Lower lobe of right lung (tissue), 2 donors: ENCODE measurements around the gene GABRA5. TPM values are rescaled to one million over a fixed set of nuclear protein-coding genes. Genes with fewer than 3 reads are reported as not detected.

Experiments used
- ATAC-seq, 2 donors: fragments of 200-7000 bp; cut with Tn5 transposase; one replicate each; pipeline ENCODE4 v1.9.1; 2020 to 2022; ENCODE audit warnings: mild to moderate bottlenecking in 2 of 2, moderate library complexity in 2 of 2
- DNase-seq: peaks from one replicate; pipeline ENCODE4 v3.0.0-alpha.2; 2020
- H3K27ac ChIP-seq: fragments of 200-600 bp; one replicate; pipeline ENCODE4 v1.8.0; 2022
- H3K27me3 ChIP-seq: fragments of 200-600 bp; one replicate; pipeline ENCODE4 v1.8.0; 2022; ENCODE audit warnings: low read depth
- H3K36me3 ChIP-seq: fragments of 200-600 bp; one replicate; pipeline ENCODE4 v1.8.0; 2022; ENCODE audit warnings: mild to moderate bottlenecking
- H3K4me1 ChIP-seq: fragments of 200-600 bp; one replicate; pipeline ENCODE4 v1.8.0; 2022
- H3K4me3 ChIP-seq: fragments of 200-600 bp; one replicate; pipeline ENCODE4 v1.8.0; 2022; ENCODE audit warnings: mild to moderate bottlenecking
- H3K9me3 ChIP-seq: fragments of 200-600 bp; one replicate; pipeline ENCODE4 v1.8.0; 2022
- CTCF ChIP-seq: fragments of 200-600 bp; IDR thresholded peaks from one replicate; pipeline ENCODE4 v1.8.0; 2022; ENCODE audit warnings: antibody characterized with exemption, mild to moderate bottlenecking
- intact Hi-C: fragments of 100-400 bp; cut with DNase I; formaldehyde crosslinking; loops from one replicate; pipeline ENCODE4 v1.11.0; 2022
- total RNA-seq: library from RNA; stranded (reverse); fragmentation: NEBNext Ultra II Directional; extraction: Animal tissue kit (Norgen Biotek cat#: 25700); gene quantifications from one replicate; pipeline ENCODE4 v1.2.1, GENCODE V29; 2021
- donor health status: DM: no; HTN: yes; CAD: no; lungs with severe emphysema.

The GABRA5 gene
- total RNA-seq, 1 donor from 2014 or later = not detected

- Histone ChIP-seq H3K27me3 (peaks cover 22% of the 10 kb centered on the region), H3K9me3 (no peaks in the 10 kb centered on the region), H3K27ac (no peak overlapping the region), H3K36me3 (no peaks in the 10 kb centered on the region), H3K4me1 (no peaks in the 10 kb centered on the region), H3K4me3 (no peak overlapping the region)
- TF ChIP-seq CTCF = no peak
- no peak for ATAC-seq
- intact Hi-C loops = no loop called here
- DNase-seq = no peak
Observed at GRCh38 chr15:26972636-26973035, 105.8 kb downstream of the GABRA5 start.

GRCh38 chr15:26974120-26974780 is 107.4 kb downstream of the GABRA5 start:
- no peak overlapping the region for H3K4me3 ChIP-seq
- H3K27me3 ChIP-seq = peaks cover 17% of the 10 kb centered on the region
- H3K4me1 ChIP-seq = no peaks in the 10 kb centered on the region
- H3K27ac ChIP-seq = no peak overlapping the region
- intact Hi-C loops = no loop called here
- no peaks in the 10 kb centered on the region for H3K9me3 ChIP-seq
- DNase-seq = no peak
- no peak for TF ChIP-seq CTCF
- no peak for ATAC-seq
- no peaks in the 10 kb centered on the region for H3K36me3 ChIP-seq

- intact Hi-C loops = no loop called here
- Histone ChIP-seq H3K36me3 (no peaks in the 10 kb centered on the region), H3K9me3 (no peaks in the 10 kb centered on the region), H3K27ac (no peak overlapping the region), H3K4me3 (no peak overlapping the region), H3K4me1 (no peaks in the 10 kb centered on the region), H3K27me3 (peaks cover 4% of the 10 kb centered on the region)
- ATAC-seq (no peak), DNase-seq (no peak)
- TF ChIP-seq CTCF = no peak
Observed at GRCh38 chr15:26981492-26981891, 114.6 kb downstream of the GABRA5 start.

DNA sequence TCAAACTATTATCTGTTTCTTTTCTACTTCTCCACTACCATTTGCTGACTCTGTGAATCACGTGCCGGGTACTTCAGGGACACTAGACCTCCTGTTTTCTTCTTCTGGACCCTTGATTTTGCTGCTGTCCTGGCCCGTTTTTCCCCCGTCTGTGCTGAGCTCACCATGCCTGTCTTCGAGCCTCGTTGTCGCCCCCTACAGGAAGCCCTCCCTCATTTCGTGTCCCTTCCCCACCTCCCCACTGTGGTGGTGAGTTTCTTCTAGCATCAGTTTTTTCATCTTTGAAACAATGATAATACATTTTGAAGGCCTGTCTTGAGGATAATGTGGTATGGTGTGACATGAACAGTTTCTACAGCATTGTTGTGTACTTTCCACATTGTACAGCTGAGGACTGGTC is 117.0 kb downstream of the GABRA5 start:
- H3K36me3 ChIP-seq = no peaks in the 10 kb centered on the region
- H3K27me3 ChIP-seq = peaks cover 4% of the 10 kb centered on the region
- intact Hi-C loops = no loop called here
- no peak for ATAC-seq
- H3K27ac ChIP-seq = no peak overlapping the region
- no peaks in the 10 kb centered on the region for H3K4me1 ChIP-seq
- H3K9me3 ChIP-seq = no peaks in the 10 kb centered on the region
- TF ChIP-seq CTCF = no peak
- no peak for DNase-seq
- H3K4me3 ChIP-seq = no peak overlapping the region

DNA sequence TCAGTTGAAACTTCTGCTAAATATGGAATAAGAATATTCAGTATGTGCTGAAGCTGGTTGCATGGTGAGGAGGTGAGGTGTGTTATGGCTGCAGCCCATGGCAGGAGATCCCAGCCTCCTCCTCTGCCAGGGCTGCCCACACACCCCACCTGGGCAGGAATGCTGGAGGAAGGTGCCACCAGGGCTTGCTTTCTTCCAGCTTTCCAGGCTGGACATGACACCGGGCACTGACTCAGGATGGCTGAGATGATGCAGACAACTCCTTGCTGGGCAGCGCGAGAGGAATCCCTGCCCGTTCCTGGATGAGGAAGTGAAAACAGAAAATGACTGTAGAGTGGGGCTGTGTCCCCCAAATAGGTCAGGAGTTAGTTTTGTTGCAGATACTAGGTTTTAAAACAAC is 118.2 kb downstream of the GABRA5 start:
- no peaks in the 10 kb centered on the region for H3K36me3 ChIP-seq
- H3K4me3 ChIP-seq = no peak overlapping the region
- H3K27ac ChIP-seq = no peak overlapping the region
- intact Hi-C loops = no loop called here
- TF ChIP-seq CTCF = no peak
- H3K4me1 ChIP-seq = no peaks in the 10 kb centered on the region
- peaks cover 4% of the 10 kb centered on the region for H3K27me3 ChIP-seq
- DNase-seq = no peak
- no peaks in the 10 kb centered on the region for H3K9me3 ChIP-seq
- no peak for ATAC-seq

DNA sequence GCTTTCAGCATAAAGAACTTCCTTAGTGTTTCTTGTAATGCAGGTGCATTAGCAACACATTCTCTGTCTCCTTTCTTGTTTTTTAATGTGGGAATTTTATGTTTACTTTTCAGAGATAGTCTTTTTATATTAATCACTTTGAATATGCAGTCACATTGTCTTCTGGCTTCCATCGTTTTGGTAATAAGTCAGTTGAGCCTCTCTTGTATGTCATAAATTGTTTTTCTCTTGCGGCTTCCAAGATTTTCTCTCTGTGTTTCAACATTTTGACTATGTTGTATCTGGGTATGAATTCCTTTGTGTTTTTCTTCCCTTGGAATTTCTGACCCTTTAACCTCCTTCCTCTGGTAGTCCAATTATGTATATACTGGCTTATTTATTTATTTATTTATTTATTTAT is 129.4 kb downstream of the GABRA5 start:
- no peaks in the 10 kb centered on the region for H3K36me3 ChIP-seq
- H3K27me3 ChIP-seq = no peaks in the 10 kb centered on the region
- ATAC-seq = no peak
- no peak for DNase-seq
- intact Hi-C loops = no loop called here
- H3K4me1 ChIP-seq = no peaks in the 10 kb centered on the region
- peaks cover 5% of the 10 kb centered on the region for H3K9me3 ChIP-seq
- TF ChIP-seq CTCF = no peak
- no peak overlapping the region for H3K4me3 ChIP-seq
- no peak overlapping the region for H3K27ac ChIP-seq
